ENCODE data around the gene EMX2.

DNA sequence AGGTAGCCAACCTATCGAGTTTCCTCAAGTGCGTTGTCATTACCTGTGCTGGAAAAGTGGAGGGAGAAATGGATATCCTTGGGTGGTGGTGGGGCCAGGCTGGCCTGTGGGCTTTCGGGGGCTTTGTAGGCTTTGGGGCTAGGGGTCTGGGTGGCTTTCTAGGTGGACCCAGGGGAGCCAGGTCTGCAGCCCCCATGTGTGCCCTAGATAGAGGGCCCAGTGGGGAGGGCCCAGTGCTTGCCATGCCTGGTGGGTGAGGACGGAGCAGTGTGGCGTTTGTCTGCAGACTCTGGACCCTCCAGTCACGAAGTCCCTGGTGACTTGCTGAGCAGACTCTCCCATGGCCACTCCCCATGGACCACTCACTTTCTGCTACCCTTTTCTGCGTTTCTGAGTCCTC is 19.7 kb downstream of the EMX2 start:
- TF ChIP-seq SP1 (IDR thresholded peaks at IDR 0.05) (no peak), L3MBTL2 (conservative IDR thresholded peaks at IDR 0.05) (no peak), FOXK2 (IDR thresholded peaks at IDR 0.05) (no peak), CTBP1 (IDR thresholded peaks at IDR 0.05; ENCODE audit: borderline replicate concordance) (no peak), SUZ12 (IDR thresholded peaks at IDR 0.05) (no peak), FOXA1 (IDR thresholded peaks at IDR 0.05) (no peak), LEF1 (IDR thresholded peaks at IDR 0.05; ENCODE audit: borderline replicate concordance) (no peak)

Measured in HEK293T (cell line).